ENCODE data around the gene PRAMEF13.

DNA sequence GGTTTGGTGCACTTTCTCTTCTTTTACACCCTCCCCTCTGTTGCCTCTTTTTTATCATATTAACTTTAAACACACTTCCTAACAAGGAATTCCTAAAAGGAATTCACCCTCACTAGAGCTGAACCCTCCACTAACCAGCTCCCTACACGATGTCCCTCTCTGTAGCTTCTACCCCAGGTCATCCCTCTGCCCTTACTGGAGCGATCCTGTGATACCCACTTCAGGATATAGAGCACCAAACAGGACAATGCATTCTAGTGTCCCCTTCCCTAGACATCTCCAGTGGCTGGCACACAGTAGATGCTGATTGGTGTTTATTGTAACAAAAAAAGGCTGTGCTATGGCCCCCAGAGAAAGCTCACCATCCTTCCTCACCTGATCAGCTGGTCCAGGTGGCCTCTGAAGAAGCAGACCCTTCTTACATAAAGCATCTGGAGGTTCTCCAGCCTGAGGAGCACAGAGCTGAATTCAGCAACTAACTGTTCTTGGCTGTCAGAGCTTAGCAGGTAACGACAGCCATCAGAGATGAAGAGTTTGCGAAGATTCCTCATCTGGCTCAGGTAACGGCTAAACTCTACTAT, 23.4 kb upstream of the PRAMEF13 start:
- TF ChIP-seq REST (IDR thresholded peaks at IDR 0.05; ENCODE audit: insufficient read depth in 1 of 2, low read depth in 2 of 2, low read length in 2 of 2), result no peak
- no peak for TF ChIP-seq TAF1 (IDR thresholded peaks at IDR 0.05; ENCODE audit: borderline replicate concordance, insufficient read depth, low read length)
- TF ChIP-seq POLR2AphosphoS5 (IDR thresholded peaks at IDR 0.05; ENCODE audit: low read depth, low read length), result no peak
- no peak for TF ChIP-seq SIN3A (IDR thresholded peaks at IDR 0.05; ENCODE audit: borderline replicate concordance, insufficient read depth, low read length)

Data from PFSK-1 (cell line).